NT2/D1 (cell line): Measurements from ENCODE around the gene NFE2L1.

Source experiments
- YY1 ChIP-seq: IDR thresholded peaks from 2 replicates; pipeline ENCODE4 v1.6.1; 2011; ENCODE audit not compliant: insufficient read length, insufficient read depth
- ZNF274 ChIP-seq: IDR thresholded peaks from 2 replicates; pipeline ENCODE4 v1.6.1; 2011; ENCODE audit warnings: mild to moderate bottlenecking, low read depth, low read length

- TF ChIP-seq YY1 = no peak
- TF ChIP-seq ZNF274 = no peak
Measured at GRCh38 chr17:48064638-48065037, 16.5 kb downstream of the NFE2L1 start.
